GM12878 (cell line): ENCODE data around the gene PDK3. TPM values are rescaled to one million over a fixed set of nuclear protein-coding genes. Genes with fewer than 3 reads are reported as not detected.

Experiments used
- ATAC-seq: fragments of 200-7000 bp; cut with Tn5 transposase; 3 replicates; pipeline ENCODE4 v1.9.1; 2020; ENCODE audit warnings: mild to moderate bottlenecking, moderate library complexity
- BruUV-seq: library from RNA; stranded (reverse); fragments of 400-500 nt; replicated peaks from 2 replicates; lab custom pipeline; 2021; lab: Mats Ljungman, UMichigan
- CTCF ChIA-PET: fragments of 300-600 bp; sonication (Branson Sonifier 250); formaldehyde crosslinking; extraction: SDS; loops from one replicate; lab custom pipeline; 2021; ENCODE audit warnings: inconsistent platforms; lab: Yijun Ruan, JAX
- POLR2A ChIA-PET: fragments of 350-600 bp; formaldehyde crosslinking; extraction: SDS; loops from one replicate; lab custom pipeline; 2021; ENCODE audit warnings: inconsistent platforms; lab: Charles Lee
- RAD21 ChIA-PET: fragments of 300-600 bp; sonication (Branson Sonifier 250); formaldehyde crosslinking; loops from one replicate; lab custom pipeline; 2023; ENCODE audit warnings: antibody characterized with exemption; ENCODE audit not compliant: unreplicated experiment; lab: Charles Lee
- SMC1A ChIA-PET: fragments of 300-600 bp; sonication (Branson Sonifier 250); formaldehyde crosslinking; loops from one replicate; lab custom pipeline; 2023; ENCODE audit not compliant: unreplicated experiment, uncharacterized antibody; lab: Charles Lee
- DNase-seq: peaks from one replicate; pipeline ENCODE4 v3.0.0-alpha.2; 2011; ENCODE audit warnings: low read depth, low spot score
- FAIRE-seq: peaks from 3 replicates; lab custom pipeline; 2011; peaks lifted over from hg19 to GRCh38; lab: Jason Lieb, UNC
- H2AFZ ChIP-seq: 2 replicates; pipeline ENCODE4 v1.6.0; 2011; ENCODE audit warnings: low read depth, low read length, control low read depth; ENCODE audit not compliant: control insufficient read depth
- H3K27ac ChIP-seq: 2 replicates; pipeline ENCODE4 v1.5.1; 2011; ENCODE audit warnings: control low read depth; ENCODE audit not compliant: control insufficient read depth, insufficient read depth
- H3K27me3 ChIP-seq, 2 experiments: replicated peaks in 1 of 2; 2 replicates each; pipeline versions ENCODE4 v1.6.0 to v1.6.1; 2011; ENCODE audit warnings: low read length in 1 of 2; ENCODE audit not compliant: control insufficient read depth in 2 of 2, insufficient read depth in 2 of 2
- H3K36me3 ChIP-seq, 2 experiments: 2 replicates each; pipeline ENCODE4 v1.5.1; 2011; ENCODE audit warnings: low read length in 1 of 2; ENCODE audit not compliant: control insufficient read depth in 2 of 2, insufficient read depth in 2 of 2
- H3K4me1 ChIP-seq: 2 replicates; pipeline ENCODE4 v1.6.1; 2011; ENCODE audit warnings: mild to moderate bottlenecking, low read length, moderate library complexity, mixed read lengths; ENCODE audit not compliant: control insufficient read depth, insufficient read depth
- H3K4me2 ChIP-seq: 2 replicates; pipeline ENCODE4 v1.6.0; 2011; ENCODE audit warnings: control low read depth; ENCODE audit not compliant: control insufficient read depth, insufficient read depth
- H3K4me3 ChIP-seq: fragments of 200-600 bp; sonication (generic); 2 replicates; pipeline ENCODE4 v1.5.1; 2016
- H3K79me2 ChIP-seq: 2 replicates; pipeline ENCODE4 v1.6.0; 2011; ENCODE audit warnings: low read length; ENCODE audit not compliant: control insufficient read depth, insufficient read depth
- H3K9ac ChIP-seq: 2 replicates; pipeline ENCODE4 v1.8.0; 2011; ENCODE audit warnings: low read length, control low read depth, mixed read lengths; ENCODE audit not compliant: control insufficient read depth, insufficient read depth
- H3K9me3 ChIP-seq: replicated peaks from 3 replicates; pipeline ENCODE4 v1.5.1; 2011; ENCODE audit warnings: mild to moderate bottlenecking, low read length; ENCODE audit not compliant: control insufficient read depth, insufficient read depth
- H4K20me1 ChIP-seq: 2 replicates; pipeline ENCODE4 v1.6.0; 2011; ENCODE audit not compliant: control insufficient read depth, insufficient read depth
- BACH1 ChIP-seq: fragments of 450-650 bp; IDR thresholded peaks from 2 replicates; pipeline ENCODE4 v1.6.1; 2017; ENCODE audit warnings: mild to moderate bottlenecking, borderline replicate concordance
- CREB1 ChIP-seq: IDR thresholded peaks from 2 replicates; pipeline ENCODE4 v1.6.1; 2012; ENCODE audit warnings: low read depth, mild to moderate bottlenecking, inconsistent platforms
- E2F8 ChIP-seq: fragments of 450-650 bp; IDR thresholded peaks from 2 replicates; pipeline ENCODE4 v1.6.1; 2018; ENCODE audit warnings: mild to moderate bottlenecking, low read depth, moderate library complexity; ENCODE audit not compliant: partially characterized antibody
- EGR1 ChIP-seq, 2 experiments: IDR thresholded peaks; 1 replicate in 1 of 2; 2 replicates in 1 of 2; pipeline ENCODE4 v1.6.1; 2011 to 2012; ENCODE audit warnings: low read depth in 2 of 2, low read length in 2 of 2, borderline replicate concordance in 1 of 2, mild to moderate bottlenecking in 1 of 2, moderate library complexity in 1 of 2
- FOS ChIP-seq: IDR thresholded peaks from 3 replicates; pipeline ENCODE4 v1.6.1; 2011; ENCODE audit warnings: borderline replicate concordance; ENCODE audit not compliant: insufficient read length; ENCODE audit errors: extremely low read depth
- FOXK2 ChIP-seq: fragments of 450-650 bp; IDR thresholded peaks from 2 replicates; pipeline ENCODE4 v1.6.1; 2017; ENCODE audit warnings: mild to moderate bottlenecking, moderate library complexity
- IRF4 ChIP-seq: IDR thresholded peaks from 2 replicates; pipeline ENCODE4 v1.6.1; 2011; ENCODE audit warnings: low read depth, low read length
- NFYA ChIP-seq: IDR thresholded peaks from 2 replicates; pipeline ENCODE4 v1.6.1; 2011; ENCODE audit warnings: low read depth, mild to moderate bottlenecking, low read length, improper control_type of control experiment, borderline replicate concordance
- PBX3 ChIP-seq: IDR thresholded peaks from 2 replicates; pipeline ENCODE4 v1.6.1; 2011; ENCODE audit warnings: mild to moderate bottlenecking, low read depth, low read length, moderate library complexity; ENCODE audit not compliant: insufficient replicate concordance
- POLR2A ChIP-seq: IDR thresholded peaks from 2 replicates; pipeline ENCODE4 v1.6.1; 2011; ENCODE audit warnings: low read depth, mild to moderate bottlenecking, low read length
- SUZ12 ChIP-seq: fragments of 200-600 bp; sonication (generic); IDR thresholded peaks from one replicate; pipeline ENCODE4 v1.6.1; 2018; ENCODE audit warnings: antibody characterized with exemption, mild to moderate bottlenecking; ENCODE audit not compliant: unreplicated experiment
- TAF1 ChIP-seq: IDR thresholded peaks from 2 replicates; pipeline ENCODE4 v1.6.1; 2011; ENCODE audit warnings: mild to moderate bottlenecking, low read depth, low read length, borderline replicate concordance
- TARDBP ChIP-seq: IDR thresholded peaks from 2 replicates; pipeline ENCODE4 v1.6.1; 2016; ENCODE audit warnings: borderline replicate concordance
- WRNIP1 ChIP-seq: IDR thresholded peaks from 2 replicates; pipeline ENCODE4 v1.6.1; 2011; ENCODE audit warnings: low read depth, low read length, improper control_type of control experiment, borderline replicate concordance
- WGBS: methylation state at CpG from one replicate; pipeline ENCODE4 v1.1.6; 2016; ENCODE audit warnings: low lambda C conversion rate; ENCODE audit not compliant: insufficient replicate concordance, insufficient coverage; ENCODE audit errors: missing lambda C conversion rate; 5-methylcytosine and 5-hydroxymethylcytosine counted together
- in situ Hi-C: fragments of 300-500 bp; cut with MboI; formaldehyde crosslinking; loops from 9 replicates; pipeline ENCODE4 v1.14.3; 2018; ENCODE audit warnings: mixed read lengths
- intact Hi-C: fragments of 100-400 bp; cut with micrococcal nuclease; formaldehyde crosslinking; loops from one replicate; pipeline ENCODE4 v1.14.2; 2022; ENCODE audit not compliant: unreplicated experiment
- polyA plus RNA-seq, 11 experiments: library from polyadenylated mRNA; depleted of rRNA in 4 of 11; unstranded in 6 of 11; stranded (reverse) in 5 of 11; fragments of >200 nt; fragmentation: Nextera tagmentation in 4 of 11; fragmentation: Illumina TruSeq in 1 of 11; extraction: Ambion mirVana in 4 of 11; extraction: Trizol in 1 of 11; gene quantifications; 1 replicate in 1 of 11; 2 replicates in 10 of 11; pipeline versions ENCODE4 v1.2.1 to v1.2.3, GENCODE V29; 2011 to 2016; ENCODE audit warnings: inconsistent platforms in 2 of 11, missing spikeins in 2 of 11, low read depth in 1 of 11
- total RNA-seq, 4 experiments: library from RNA; depleted of rRNA in 3 of 4; stranded (reverse); fragments of >200 nt in 3 of 4; fragmentation: Illumina TruSeq in 1 of 4; extraction: Trizol in 1 of 4; gene quantifications; 2 replicates each; pipeline versions ENCODE4 v1.2.1 to v1.2.3, GENCODE V29; 2013 to 2021
- TF ChIP-seq, protein P1 (sequence below): fragments of 450-650 bp; IDR thresholded peaks from 2 replicates; pipeline ENCODE4 v1.6.1; 2017; ENCODE audit warnings: borderline replicate concordance

Gene PDK3
- total and polyA plus RNA-seq, 10 of the 15 experiments (the other 5 are each of a cell fraction or from before 2014, with no cell fraction given), result 4.2 to 54.6 (median 21.9) TPM

DNA sequence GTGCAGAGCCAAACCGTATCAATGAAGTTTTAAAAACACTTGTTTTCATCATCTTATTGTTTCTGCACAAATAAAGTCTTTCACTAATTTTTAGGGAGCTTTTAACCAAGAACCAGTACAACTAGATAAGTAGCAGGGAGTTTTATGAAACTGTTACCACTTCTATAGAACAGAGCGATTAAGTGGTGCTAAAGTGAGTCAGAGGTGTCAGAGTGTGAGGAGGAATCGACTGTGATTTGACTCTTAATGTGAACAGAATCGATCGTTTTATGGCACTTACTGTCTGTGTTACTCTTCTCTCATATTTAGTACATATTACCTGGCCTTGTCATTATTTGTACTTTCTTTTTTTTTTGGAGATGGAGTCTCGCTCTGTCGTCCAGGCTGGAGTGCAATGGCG lies 43.3 kb downstream of the PDK3 start:
- H2AFZ ChIP-seq, result no peak overlapping the region
- CTCF ChIA-PET, result interaction anchor here (1.3 kb wide), 1 partner anchor 11 kb away, joined by 5 read pairs; no protein-coding TSS in a partner anchor
- H3K9ac ChIP-seq, result no peak overlapping the region
- no peak overlapping the region for H3K4me3 ChIP-seq
- BruUV-seq, result no TSS peak
- FAIRE-seq (no peak), DNase-seq (no peak), ATAC-seq (no peak)
- RAD21 ChIA-PET, result no interaction called here
- TF ChIP-seq BACH1 (no peak), EGR1 (IDR thresholded peaks at IDR 0.05; ENCODE audit: borderline replicate concordance in 1 of 2, low read depth in 2 of 2, low read length in 2 of 2) (no peak), FOS (no peak), TARDBP (no peak), WRNIP1 (no peak), E2F8 (no peak), POLR2A (no peak), TAF1 (no peak), PBX3 (no peak), IRF4 (no peak), CREB1 (no peak), NFYA (no peak), SUZ12 (no peak), FOXK2 (no peak)
- TF ChIP-seq, protein P1, sequence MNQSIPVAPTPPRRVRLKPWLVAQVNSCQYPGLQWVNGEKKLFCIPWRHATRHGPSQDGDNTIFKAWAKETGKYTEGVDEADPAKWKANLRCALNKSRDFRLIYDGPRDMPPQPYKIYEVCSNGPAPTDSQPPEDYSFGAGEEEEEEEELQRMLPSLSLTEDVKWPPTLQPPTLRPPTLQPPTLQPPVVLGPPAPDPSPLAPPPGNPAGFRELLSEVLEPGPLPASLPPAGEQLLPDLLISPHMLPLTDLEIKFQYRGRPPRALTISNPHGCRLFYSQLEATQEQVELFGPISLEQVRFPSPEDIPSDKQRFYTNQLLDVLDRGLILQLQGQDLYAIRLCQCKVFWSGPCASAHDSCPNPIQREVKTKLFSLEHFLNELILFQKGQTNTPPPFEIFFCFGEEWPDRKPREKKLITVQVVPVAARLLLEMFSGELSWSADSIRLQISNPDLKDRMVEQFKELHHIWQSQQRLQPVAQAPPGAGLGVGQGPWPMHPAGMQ, result no peak
- POLR2A ChIA-PET, result no interaction called here
- H3K4me1 ChIP-seq, result peaks cover 5% of the 10 kb centered on the region
- intact Hi-C loops (no loop called here), in situ Hi-C loops (no loop called here)
- H3K9me3 ChIP-seq, result no peaks in the 10 kb centered on the region
- no peak overlapping the region for H3K4me2 ChIP-seq
- no peaks in the 10 kb centered on the region for H3K36me3 ChIP-seq
- no peaks in the 10 kb centered on the region for H4K20me1 ChIP-seq
- H3K27ac ChIP-seq, result no peak overlapping the region
- SMC1A ChIA-PET, result interaction anchor here (1.3 kb wide), 1 partner anchor 113 kb away, joined by 4 read pairs; no protein-coding TSS in a partner anchor
- no peaks in the 10 kb centered on the region for H3K27me3 ChIP-seq
- WGBS, result 52% methylated on average over 8 of the region's 8 CpGs
- H3K79me2 ChIP-seq, result no peaks in the 10 kb centered on the region
